ENCODE measurements around the gene CABP1.

Gene CABP1

DNA sequence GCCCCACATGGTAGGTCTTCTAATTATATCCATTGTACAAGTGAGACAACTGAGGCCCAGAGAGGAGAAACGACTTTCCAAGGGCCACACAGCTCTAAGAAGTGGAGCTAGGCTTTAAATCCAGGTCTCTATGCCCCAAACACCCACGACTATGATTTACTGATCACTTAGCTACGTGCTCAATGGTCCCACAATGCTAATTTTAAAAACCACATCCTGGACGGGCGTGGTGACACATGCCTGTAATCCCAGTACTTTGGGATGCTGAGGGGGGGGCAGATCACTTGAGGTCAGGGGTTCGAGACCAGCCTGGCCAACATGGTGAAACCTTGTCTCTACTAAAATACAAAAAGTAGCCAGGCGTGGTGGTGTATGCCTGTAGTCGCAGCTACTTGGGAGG is 38.1 kb downstream of the CABP1 start:
- Histone ChIP-seq H3K4me3 (ENCODE audit: insufficient read depth, low read length, poor library complexity, severe bottlenecking) (no peak overlapping the region), H3K27ac (ENCODE audit: low read depth, low read length) (no peak overlapping the region), H2AFZ (ENCODE audit: low read depth, low read length, severe bottlenecking) (peak overlapping the region; percentile 15)

DNA sequence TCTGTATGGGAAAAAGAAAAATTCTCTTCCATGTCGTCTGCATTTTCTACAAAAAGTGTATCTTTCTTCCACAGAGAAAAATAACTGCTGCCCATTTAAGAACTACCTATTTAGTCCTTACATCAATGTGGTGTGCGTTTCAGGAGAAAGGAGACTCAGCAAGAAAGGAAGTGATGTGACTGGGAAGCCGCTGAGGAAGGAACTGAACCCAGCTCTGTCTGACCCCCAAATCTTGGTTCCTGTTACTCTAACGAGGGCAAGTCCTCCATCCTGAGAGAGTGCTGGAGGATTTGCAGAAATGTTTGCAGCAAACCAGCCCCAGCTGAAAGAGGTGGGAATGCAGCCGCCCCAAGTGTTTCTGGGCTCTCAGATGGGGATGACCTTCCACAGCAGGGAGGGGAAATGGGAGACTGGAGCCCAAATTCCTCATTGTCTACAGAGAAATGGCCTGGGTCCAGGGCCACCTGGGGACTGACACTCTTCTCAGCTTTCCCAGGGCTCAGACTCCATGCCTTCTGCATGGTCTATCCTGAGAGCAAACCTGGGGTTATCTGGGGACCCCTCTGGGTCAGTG is 39.8 kb downstream of the CABP1 start:
- H3K36me3 ChIP-seq (ENCODE audit: low read length): no peaks in the 10 kb centered on the region
- no peak overlapping the region for H2AFZ ChIP-seq (ENCODE audit: low read depth, low read length, severe bottlenecking)
- TF ChIP-seq, protein P1, sequence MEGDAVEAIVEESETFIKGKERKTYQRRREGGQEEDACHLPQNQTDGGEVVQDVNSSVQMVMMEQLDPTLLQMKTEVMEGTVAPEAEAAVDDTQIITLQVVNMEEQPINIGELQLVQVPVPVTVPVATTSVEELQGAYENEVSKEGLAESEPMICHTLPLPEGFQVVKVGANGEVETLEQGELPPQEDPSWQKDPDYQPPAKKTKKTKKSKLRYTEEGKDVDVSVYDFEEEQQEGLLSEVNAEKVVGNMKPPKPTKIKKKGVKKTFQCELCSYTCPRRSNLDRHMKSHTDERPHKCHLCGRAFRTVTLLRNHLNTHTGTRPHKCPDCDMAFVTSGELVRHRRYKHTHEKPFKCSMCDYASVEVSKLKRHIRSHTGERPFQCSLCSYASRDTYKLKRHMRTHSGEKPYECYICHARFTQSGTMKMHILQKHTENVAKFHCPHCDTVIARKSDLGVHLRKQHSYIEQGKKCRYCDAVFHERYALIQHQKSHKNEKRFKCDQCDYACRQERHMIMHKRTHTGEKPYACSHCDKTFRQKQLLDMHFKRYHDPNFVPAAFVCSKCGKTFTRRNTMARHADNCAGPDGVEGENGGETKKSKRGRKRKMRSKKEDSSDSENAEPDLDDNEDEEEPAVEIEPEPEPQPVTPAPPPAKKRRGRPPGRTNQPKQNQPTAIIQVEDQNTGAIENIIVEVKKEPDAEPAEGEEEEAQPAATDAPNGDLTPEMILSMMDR (IDR thresholded peaks at IDR 0.05; ENCODE audit: insufficient read depth, low read length, poor library complexity, severe bottlenecking): no peak
- no peak for TF ChIP-seq EZH2phosphoT487 (conservative IDR thresholded peaks at IDR 0.05; ENCODE audit: low read length)
- H3K9me2 ChIP-seq (replicated peaks; ENCODE audit: insufficient read depth, low read length): no peaks in the 10 kb centered on the region
- H4K20me1 ChIP-seq (ENCODE audit: low read depth, low read length): no peaks in the 10 kb centered on the region
- H3K79me2 ChIP-seq (ENCODE audit: insufficient read depth, low read length): no peaks in the 10 kb centered on the region
- no peak overlapping the region for H3K27ac ChIP-seq (ENCODE audit: low read depth, low read length)
- no peak overlapping the region for H3K4me3 ChIP-seq (ENCODE audit: insufficient read depth, low read length, poor library complexity, severe bottlenecking)
- H3K9ac ChIP-seq (ENCODE audit: low read length): no peak overlapping the region
- peaks cover 15% of the 10 kb centered on the region for H3F3A ChIP-seq (ENCODE audit: insufficient read depth)
- H3K9me3 ChIP-seq (ENCODE audit: insufficient read depth, low read length): no peaks in the 10 kb centered on the region
- H3K27me3 ChIP-seq (ENCODE audit: low read length): no peaks in the 10 kb centered on the region
- no peak overlapping the region for H3K4me2 ChIP-seq (ENCODE audit: low read depth, low read length, poor library complexity, severe bottlenecking)

More for the DNA sequence above, 38.1 kb downstream of the CABP1 start:
- Histone ChIP-seq H3K27me3 (ENCODE audit: low read length) (no peaks in the 10 kb centered on the region), H3K9me2 (replicated peaks; ENCODE audit: insufficient read depth, low read length) (no peaks in the 10 kb centered on the region), H3K9ac (ENCODE audit: low read length) (no peak overlapping the region), H3K36me3 (ENCODE audit: low read length) (no peaks in the 10 kb centered on the region), H3K79me2 (ENCODE audit: insufficient read depth, low read length) (no peaks in the 10 kb centered on the region), H4K20me1 (ENCODE audit: low read depth, low read length) (no peaks in the 10 kb centered on the region), H3K4me2 (ENCODE audit: low read depth, low read length, poor library complexity, severe bottlenecking) (peak overlapping the region; percentile 14), H3K9me3 (ENCODE audit: insufficient read depth, low read length) (no peaks in the 10 kb centered on the region), H3F3A (ENCODE audit: insufficient read depth) (peaks cover 5% of the 10 kb centered on the region; the same call in 1 of the 2 replicates)
- no peak for TF ChIP-seq EZH2phosphoT487 (conservative IDR thresholded peaks at IDR 0.05; ENCODE audit: low read length)
- TF ChIP-seq, protein P1 (IDR thresholded peaks at IDR 0.05; ENCODE audit: insufficient read depth, low read length, poor library complexity, severe bottlenecking): no peak

DNA sequence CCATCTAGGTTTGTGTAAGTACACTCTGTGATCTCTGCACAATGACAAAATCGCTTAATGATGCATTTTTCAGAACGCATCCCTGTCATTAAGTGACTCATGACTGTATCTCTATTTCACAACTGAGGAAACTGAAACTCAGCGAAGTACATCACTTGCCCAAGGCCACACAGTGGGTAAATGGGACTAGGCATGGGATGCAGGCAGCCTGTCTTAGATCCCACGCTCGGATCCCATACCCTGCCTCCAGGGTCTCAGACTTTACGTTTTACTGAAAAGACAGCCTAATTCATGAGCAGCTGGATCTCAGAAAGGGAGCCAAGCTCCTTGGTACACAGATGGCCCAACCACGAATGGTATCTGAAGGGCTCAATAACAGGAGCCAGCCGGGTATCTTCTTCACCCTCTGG is 44.1 kb downstream of the CABP1 start:
- peak overlapping the region; percentile 93 for H3K27ac ChIP-seq (ENCODE audit: low read depth, low read length)
- no peaks in the 10 kb centered on the region for H4K20me1 ChIP-seq (ENCODE audit: low read depth, low read length)
- peak overlapping the region; percentile 33 for H3K9ac ChIP-seq (ENCODE audit: low read length)
- H3K4me3 ChIP-seq (ENCODE audit: insufficient read depth, low read length, poor library complexity, severe bottlenecking): no peak overlapping the region
- H3K27me3 ChIP-seq (ENCODE audit: low read length): no peaks in the 10 kb centered on the region
- H3K9me2 ChIP-seq (replicated peaks; ENCODE audit: insufficient read depth, low read length): no peaks in the 10 kb centered on the region
- TF ChIP-seq, protein P1 (IDR thresholded peaks at IDR 0.05; ENCODE audit: insufficient read depth, low read length, poor library complexity, severe bottlenecking): no peak
- TF ChIP-seq EZH2phosphoT487 (conservative IDR thresholded peaks at IDR 0.05; ENCODE audit: low read length): no peak
- H2AFZ ChIP-seq (ENCODE audit: low read depth, low read length, severe bottlenecking): peak overlapping the region; percentile 52
- peaks cover 25% of the 10 kb centered on the region for H3K79me2 ChIP-seq (ENCODE audit: insufficient read depth, low read length)
- H3K4me2 ChIP-seq (ENCODE audit: low read depth, low read length, poor library complexity, severe bottlenecking): peak overlapping the region; percentile 39
- peaks cover 23% of the 10 kb centered on the region for H3F3A ChIP-seq (ENCODE audit: insufficient read depth)
- no peaks in the 10 kb centered on the region for H3K9me3 ChIP-seq (ENCODE audit: insufficient read depth, low read length)
- H3K36me3 ChIP-seq (ENCODE audit: low read length): no peaks in the 10 kb centered on the region

Data from SU-DHL-6 (cell line).